ENCODE measurements around the gene CISD1. TPM values are rescaled to one million over a fixed set of nuclear protein-coding genes. Genes with fewer than 3 reads are reported as not detected.

Gene CISD1
- total RNA-seq, 2 experiments from 2014 or later, result 1.5 to 2.0 TPM

- no peak overlapping the region for H3K27ac ChIP-seq (ENCODE audit: low read depth in 1 of 2, low read length in 2 of 2)
- H3K4me3 ChIP-seq (ENCODE audit: low read length), result no peak overlapping the region
- Mint-ChIP-seq H3K4me3 (no peak overlapping the region), H3K36me3 (ENCODE audit: low read depth) (no peaks in the 10 kb centered on the region), H3K9me3 (no peaks in the 10 kb centered on the region), H3K27ac (no peak overlapping the region), H3K4me1 (ENCODE audit: low read depth) (peaks cover under 1% of the 10 kb centered on the region), H3K27me3 (peaks cover 6% of the 10 kb centered on the region)
- TF ChIP-seq CTCF (IDR thresholded peaks at IDR 0.05), result no peak
- intact Hi-C loops (cut with DNase I, micrococcal nuclease), result no loop called here
- ChIA-PET CTCF (no interaction called here), POLR2A (no interaction called here)
- no peaks in the 10 kb centered on the region for H3K9me3 ChIP-seq (ENCODE audit: control insufficient read depth in 1 of 2, insufficient read depth in 1 of 2, low read length in 2 of 2)
- no peaks in the 10 kb centered on the region for H3K36me3 ChIP-seq (ENCODE audit: insufficient read depth, low read length)
- no peak for DNase-seq
- H3K27me3 ChIP-seq (ENCODE audit: control insufficient read depth in 1 of 2, insufficient read depth in 2 of 2, low read length in 2 of 2), result no peaks in the 10 kb centered on the region
- H3K4me1 ChIP-seq (ENCODE audit: insufficient read depth, low read length), result no peaks in the 10 kb centered on the region
- no peak for ATAC-seq (ENCODE audit: poor library complexity)
These were observed 59.3 kb downstream of the CISD1 start for GRCh38 chr10:58328233-58328632.

- H3K4me1 Mint-ChIP-seq (ENCODE audit: low read depth), result peaks cover 7% of the 10 kb centered on the region
- H3K27me3 ChIP-seq (ENCODE audit: control insufficient read depth in 1 of 2, insufficient read depth in 2 of 2, low read length in 2 of 2), result no peaks in the 10 kb centered on the region
- intact Hi-C loops (cut with DNase I, micrococcal nuclease), result loop anchor here in 1 of 2 experiments (2.0 to 5.0 kb wide), 2 partner anchors 33 to 64 kb away; partner anchors contain the start of gene IPMK
These were observed 61.5 kb downstream of the CISD1 start for GRCh38 chr10:58330431-58330830.

GRCh38 chr10:58331646-58332045 is 62.7 kb downstream of the CISD1 start:
- TF ChIP-seq CTCF (IDR thresholded peaks at IDR 0.05), result no peak

More at GRCh38 chr10:58330431-58330830, 61.5 kb downstream of the CISD1 start:
- H3K36me3 ChIP-seq (ENCODE audit: insufficient read depth, low read length), result no peaks in the 10 kb centered on the region
- H3K4me3 Mint-ChIP-seq, result no peak overlapping the region
- no peak for TF ChIP-seq CTCF (IDR thresholded peaks at IDR 0.05)
- ATAC-seq (ENCODE audit: poor library complexity) (no peak), DNase-seq (peak in 1 of 14 experiments; percentile 20)
- ChIA-PET POLR2A (no interaction called here), CTCF (no interaction called here)
- H3K27ac ChIP-seq (ENCODE audit: low read depth in 1 of 2, low read length in 2 of 2), result no peak overlapping the region
- no peaks in the 10 kb centered on the region for H3K9me3 Mint-ChIP-seq
- H3K9me3 ChIP-seq (ENCODE audit: control insufficient read depth in 1 of 2, insufficient read depth in 1 of 2, low read length in 2 of 2), result no peaks in the 10 kb centered on the region
- no peak overlapping the region for H3K27ac Mint-ChIP-seq
- peaks cover 6% of the 10 kb centered on the region for H3K4me1 ChIP-seq (ENCODE audit: insufficient read depth, low read length)
- H3K36me3 Mint-ChIP-seq (ENCODE audit: low read depth), result no peaks in the 10 kb centered on the region
- H3K4me3 ChIP-seq (ENCODE audit: low read length), result no peak overlapping the region
- peaks cover 6% of the 10 kb centered on the region for H3K27me3 Mint-ChIP-seq

More at GRCh38 chr10:58331646-58332045, 62.7 kb downstream of the CISD1 start:
- intact Hi-C loops (cut with DNase I, micrococcal nuclease), result loop anchor here in 1 of 2 experiments (2.0 to 5.0 kb wide), 3 partner anchors 34 to 65 kb away; partner anchors contain the start of genes IPMK and TFAM
- Histone ChIP-seq H3K36me3 (ENCODE audit: insufficient read depth, low read length) (no peaks in the 10 kb centered on the region), H3K27me3 (ENCODE audit: control insufficient read depth in 1 of 2, insufficient read depth in 2 of 2, low read length in 2 of 2) (no peaks in the 10 kb centered on the region), H3K9me3 (ENCODE audit: control insufficient read depth in 1 of 2, insufficient read depth in 1 of 2, low read length in 2 of 2) (no peaks in the 10 kb centered on the region), H3K4me3 (ENCODE audit: low read length) (no peak overlapping the region), H3K27ac (ENCODE audit: low read depth in 1 of 2, low read length in 2 of 2) (no peak overlapping the region), H3K4me1 (ENCODE audit: insufficient read depth, low read length) (peaks cover 12% of the 10 kb centered on the region)
- no peaks in the 10 kb centered on the region for H3K36me3 Mint-ChIP-seq (ENCODE audit: low read depth)
- DNase-seq (no peak), ATAC-seq (ENCODE audit: poor library complexity) (no peak)
- ChIA-PET POLR2A (no interaction called here), CTCF (no interaction called here)
- no peak overlapping the region for H3K4me3 Mint-ChIP-seq
- no peaks in the 10 kb centered on the region for H3K9me3 Mint-ChIP-seq
- H3K27ac Mint-ChIP-seq, result no peak overlapping the region
- peaks cover 19% of the 10 kb centered on the region for H3K4me1 Mint-ChIP-seq (ENCODE audit: low read depth)
- H3K27me3 Mint-ChIP-seq, result peaks cover 6% of the 10 kb centered on the region
